H9 (cell line): ENCODE data around the gene FAM180A. TPM values are rescaled to one million over a fixed set of nuclear protein-coding genes. Genes with fewer than 3 reads are reported as not detected.

ENCODE experiments used
- DNase-seq: peaks from one replicate; pipeline ENCODE4 v3.0.0-alpha.2; 2017
- H2AFZ ChIP-seq: one replicate; pipeline ENCODE4 v1.6.1; 2013; ENCODE audit warnings: mild to moderate bottlenecking, low read length, control low read depth, moderate library complexity
- H2AK5ac ChIP-seq: 2 replicates; pipeline ENCODE4 v1.6.1; 2013; ENCODE audit warnings: low read length, control low read depth, mixed read lengths; ENCODE audit not compliant: insufficient read length
- H2BK120ac ChIP-seq: one replicate; pipeline ENCODE4 v1.6.1; 2013; ENCODE audit warnings: low read depth, mild to moderate bottlenecking, low read length, control low read depth, inconsistent platforms; ENCODE audit not compliant: poor library complexity, severe bottlenecking
- H2BK12ac ChIP-seq: 2 replicates; pipeline ENCODE4 v1.6.1; 2013; ENCODE audit warnings: low read length, control low read depth, mixed read lengths, low read depth; ENCODE audit not compliant: insufficient read length
- H2BK15ac ChIP-seq: 2 replicates; pipeline ENCODE4 v1.6.1; 2013; ENCODE audit warnings: low read depth, low read length, control low read depth
- H2BK20ac ChIP-seq: one replicate; pipeline ENCODE4 v1.6.1; 2013; ENCODE audit warnings: low read depth, mild to moderate bottlenecking, low read length, control low read depth, inconsistent platforms; ENCODE audit not compliant: poor library complexity, severe bottlenecking
- H2BK5ac ChIP-seq: 2 replicates; pipeline ENCODE4 v1.6.1; 2013; ENCODE audit warnings: low read length, control low read depth, mixed read lengths; ENCODE audit not compliant: insufficient read length
- H3K14ac ChIP-seq: 2 replicates; pipeline ENCODE4 v1.6.1; 2013; ENCODE audit warnings: low read length, control low read depth; ENCODE audit not compliant: insufficient read depth
- H3K18ac ChIP-seq: 2 replicates; pipeline ENCODE4 v1.6.1; 2013; ENCODE audit warnings: low read depth, mild to moderate bottlenecking, mixed read lengths, low read length, control low read depth; ENCODE audit not compliant: insufficient read length
- H3K23ac ChIP-seq: 2 replicates; pipeline ENCODE4 v1.6.1; 2013; ENCODE audit warnings: low read length, control low read depth, mixed read lengths, low read depth; ENCODE audit not compliant: insufficient read length
- H3K23me2 ChIP-seq: 2 replicates; pipeline ENCODE4 v1.6.1; 2013; ENCODE audit warnings: low read depth, mild to moderate bottlenecking, mixed read lengths, low read length, control low read depth; ENCODE audit not compliant: insufficient read length, poor library complexity, severe bottlenecking
- H3K27ac ChIP-seq: 2 replicates; pipeline ENCODE4 v1.5.1; 2013; ENCODE audit warnings: low read length, control low read depth, mixed read lengths, low read depth; ENCODE audit not compliant: insufficient read length
- H3K27me3 ChIP-seq: 2 replicates; pipeline ENCODE4 v1.6.1; 2013; ENCODE audit warnings: low read length, control low read depth, inconsistent platforms; ENCODE audit not compliant: insufficient read depth
- H3K4ac ChIP-seq: 2 replicates; pipeline ENCODE4 v1.6.1; 2013; ENCODE audit warnings: low read depth, mild to moderate bottlenecking, control low read depth, inconsistent platforms, low read length, moderate library complexity
- H3K4me1 ChIP-seq: 2 replicates; pipeline ENCODE4 v1.6.1; 2013; ENCODE audit warnings: low read length, control low read depth, inconsistent platforms; ENCODE audit not compliant: insufficient read depth
- H3K4me2 ChIP-seq: 2 replicates; pipeline ENCODE4 v1.6.1; 2013; ENCODE audit warnings: low read length, control low read depth, mixed read lengths; ENCODE audit not compliant: insufficient read length, insufficient read depth
- H3K56ac ChIP-seq: 2 replicates; pipeline ENCODE4 v1.6.1; 2013; ENCODE audit warnings: low read depth, mild to moderate bottlenecking, mixed read lengths, low read length, control low read depth; ENCODE audit not compliant: insufficient read length
- H3K79me1 ChIP-seq: 2 replicates; pipeline ENCODE4 v1.6.1; 2013; ENCODE audit warnings: low read depth, mild to moderate bottlenecking, moderate library complexity, low read length, control low read depth, inconsistent platforms; ENCODE audit not compliant: insufficient read depth, poor library complexity, severe bottlenecking
- H3K79me2 ChIP-seq: 2 replicates; pipeline ENCODE4 v1.6.1; 2013; ENCODE audit warnings: low read length, control low read depth, inconsistent platforms; ENCODE audit not compliant: insufficient read depth
- H3K9ac ChIP-seq: 2 replicates; pipeline ENCODE4 v1.6.1; 2013; ENCODE audit warnings: low read length, control low read depth, mixed read lengths; ENCODE audit not compliant: insufficient read length; ENCODE audit errors: extremely low read depth
- H3K9me3 ChIP-seq: one replicate; pipeline ENCODE4 v1.6.1; 2013; ENCODE audit warnings: low read depth, low read length, inconsistent platforms; ENCODE audit not compliant: control insufficient read depth
- H3T11ph ChIP-seq: one replicate; pipeline ENCODE4 v1.6.1; 2013; ENCODE audit warnings: mild to moderate bottlenecking, low read length, control low read depth, inconsistent platforms
- H4K20me1 ChIP-seq: one replicate; pipeline ENCODE4 v1.6.1; 2013; ENCODE audit not compliant: control insufficient read depth, insufficient read length, insufficient read depth
- H4K5ac ChIP-seq: 2 replicates; pipeline ENCODE4 v1.6.1; 2013; ENCODE audit warnings: low read depth, mild to moderate bottlenecking, mixed read lengths, low read length, control low read depth; ENCODE audit not compliant: insufficient read length
- H4K8ac ChIP-seq: replicated peaks from 2 replicates; pipeline ENCODE4 v1.6.1; 2013; ENCODE audit warnings: low read length, control low read depth, mixed read lengths, low read depth; ENCODE audit not compliant: insufficient read length
- H4K91ac ChIP-seq: 2 replicates; pipeline ENCODE4 v1.6.1; 2013; ENCODE audit warnings: low read depth, mild to moderate bottlenecking, moderate library complexity, mixed read lengths, low read length, control low read depth; ENCODE audit not compliant: insufficient read length
- H3K27ac Mint-ChIP-seq, 3 experiments: 2 replicates in 2 of 3; 3 replicates in 1 of 3; pipeline ENCODE4 v1.8.0; 2020 to 2021; ENCODE audit warnings: mixed read lengths in 3 of 3, mild to moderate bottlenecking in 1 of 3, moderate library complexity in 1 of 3
- H3K27me3 Mint-ChIP-seq: 2 replicates; pipeline ENCODE4 v1.8.0; 2021; ENCODE audit warnings: low read depth, mild to moderate bottlenecking, moderate library complexity, mixed read lengths
- H3K36me3 Mint-ChIP-seq, 3 experiments: 2 replicates in 2 of 3; 3 replicates in 1 of 3; pipeline ENCODE4 v1.8.0; 2020 to 2021; ENCODE audit warnings: low read depth in 3 of 3, mixed read lengths in 3 of 3; ENCODE audit not compliant: insufficient read depth in 1 of 3
- H3K4me1 Mint-ChIP-seq, 2 experiments: 2 replicates each; pipeline ENCODE4 v1.8.0; 2020; ENCODE audit warnings: mixed read lengths in 2 of 2
- H3K4me3 Mint-ChIP-seq, 2 experiments: 2 replicates in 1 of 2; 3 replicates in 1 of 2; pipeline ENCODE4 v1.8.0; 2020 to 2021; ENCODE audit warnings: mild to moderate bottlenecking in 2 of 2, mixed read lengths in 2 of 2, moderate library complexity in 1 of 2
- H3K9me3 Mint-ChIP-seq, 2 experiments: 2 replicates in 1 of 2; 3 replicates in 1 of 2; pipeline ENCODE4 v1.8.0; 2020; ENCODE audit warnings: mild to moderate bottlenecking in 2 of 2, mixed read lengths in 2 of 2, moderate library complexity in 1 of 2
- WGBS: extraction: QIAGEN DNeasy Blood & Tissue Kit; methylation state at CpG from one replicate; pipeline ENCODE4 v1.1.7; 2013; ENCODE audit warnings: missing lambda C conversion rate, low lambda C conversion rate, mixed read lengths; ENCODE audit not compliant: insufficient read length; ENCODE audit errors: extremely low coverage; 5-methylcytosine and 5-hydroxymethylcytosine counted together
- total RNA-seq: library from RNA; stranded (reverse); gene quantifications from 2 replicates; pipeline ENCODE4 v1.2.1, GENCODE V29; 2021
- TF ChIP-seq, protein P1 (sequence below): fragments of 200-600 bp; sonication (generic); conservative IDR thresholded peaks from 3 replicates; pipeline ENCODE4 v1.8.0; 2021; ENCODE audit warnings: antibody characterized with exemption, mild to moderate bottlenecking

The FAM180A gene
- total RNA-seq, 1 experiment from 2014 or later: not detected

DNA sequence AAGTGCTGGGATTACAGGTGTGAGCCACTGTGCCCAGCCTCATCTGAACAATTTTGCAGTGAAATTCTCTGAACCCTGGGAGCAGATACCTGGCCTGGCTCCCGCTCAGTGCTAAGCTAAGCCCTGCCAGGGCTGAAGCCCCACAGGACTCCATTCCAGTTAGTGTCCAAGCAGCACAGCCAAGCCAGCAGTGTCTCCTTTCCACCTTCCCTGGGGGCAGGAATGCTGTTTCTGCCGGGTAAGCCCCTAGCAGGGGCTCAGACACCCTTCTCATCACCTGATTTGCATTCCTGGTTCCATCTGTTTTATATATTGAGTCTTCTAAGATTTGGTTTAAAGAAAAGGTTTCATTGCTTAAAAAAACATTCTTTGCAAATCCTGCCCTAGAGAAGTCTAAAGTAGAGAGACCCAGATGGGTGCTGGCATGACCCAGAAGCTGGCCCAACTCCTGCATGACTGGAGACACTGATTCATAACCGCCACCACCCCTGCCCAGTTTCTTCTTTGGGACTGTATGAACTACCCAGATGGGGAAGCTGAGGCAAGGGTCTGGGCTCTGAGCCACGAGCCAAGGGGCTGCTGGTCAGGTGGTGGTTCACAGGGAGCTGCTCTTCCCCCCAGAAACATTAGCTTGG lies 34.7 kb downstream of the FAM180A start:
- Histone ChIP-seq H4K5ac (no peak overlapping the region), H2BK5ac (no peak overlapping the region), H2BK20ac (no peak overlapping the region), H2AFZ (no peak overlapping the region), H2BK120ac (no peak overlapping the region), H3K4ac (no peak overlapping the region), H3K14ac (no peak overlapping the region; the same call in 1 of the 2 replicates), H4K20me1 (no peaks in the 10 kb centered on the region), H3K79me2 (no peaks in the 10 kb centered on the region), H3K23ac (no peak overlapping the region), H3K79me1 (no peaks in the 10 kb centered on the region), H2BK15ac (no peak overlapping the region), H3K4me2 (no peak overlapping the region), H3K27me3 (no peaks in the 10 kb centered on the region), H2AK5ac (no peak overlapping the region), H3K27ac (no peak overlapping the region), H3K23me2 (no peaks in the 10 kb centered on the region), H4K91ac (no peak overlapping the region), H3K56ac (no peak overlapping the region), H3K9me3 (no peaks in the 10 kb centered on the region), H3K9ac (no peak overlapping the region), H3K4me1 (no peaks in the 10 kb centered on the region; the same call in 1 of the 2 replicates), H4K8ac (no peak overlapping the region), H3K18ac (no peak overlapping the region), H2BK12ac (no peak overlapping the region), H3T11ph (no peak overlapping the region)
- no CpG with 5 or more reads among the region's 4 CpGs for WGBS
- Mint-ChIP-seq H3K36me3 (no peaks in the 10 kb centered on the region), H3K9me3 (no peaks in the 10 kb centered on the region), H3K4me1 (peaks cover 7 to 14% of the 10 kb centered on the region in 2 experiments; a peak in 3 of 4 replicates), H3K27ac (no peak overlapping the region; a peak in 1 of 7 replicates), H3K4me3 (no peak overlapping the region), H3K27me3 (no peaks in the 10 kb centered on the region; the same call in 1 of the 2 replicates)
- no peak for DNase-seq
- TF ChIP-seq, protein P1, sequence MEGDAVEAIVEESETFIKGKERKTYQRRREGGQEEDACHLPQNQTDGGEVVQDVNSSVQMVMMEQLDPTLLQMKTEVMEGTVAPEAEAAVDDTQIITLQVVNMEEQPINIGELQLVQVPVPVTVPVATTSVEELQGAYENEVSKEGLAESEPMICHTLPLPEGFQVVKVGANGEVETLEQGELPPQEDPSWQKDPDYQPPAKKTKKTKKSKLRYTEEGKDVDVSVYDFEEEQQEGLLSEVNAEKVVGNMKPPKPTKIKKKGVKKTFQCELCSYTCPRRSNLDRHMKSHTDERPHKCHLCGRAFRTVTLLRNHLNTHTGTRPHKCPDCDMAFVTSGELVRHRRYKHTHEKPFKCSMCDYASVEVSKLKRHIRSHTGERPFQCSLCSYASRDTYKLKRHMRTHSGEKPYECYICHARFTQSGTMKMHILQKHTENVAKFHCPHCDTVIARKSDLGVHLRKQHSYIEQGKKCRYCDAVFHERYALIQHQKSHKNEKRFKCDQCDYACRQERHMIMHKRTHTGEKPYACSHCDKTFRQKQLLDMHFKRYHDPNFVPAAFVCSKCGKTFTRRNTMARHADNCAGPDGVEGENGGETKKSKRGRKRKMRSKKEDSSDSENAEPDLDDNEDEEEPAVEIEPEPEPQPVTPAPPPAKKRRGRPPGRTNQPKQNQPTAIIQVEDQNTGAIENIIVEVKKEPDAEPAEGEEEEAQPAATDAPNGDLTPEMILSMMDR: no peak
